NT2/D1 (cell line): ENCODE data around the gene NPAT.

Source experiments
- YY1 ChIP-seq: IDR thresholded peaks from 2 replicates; pipeline ENCODE4 v1.6.1; 2011; ENCODE audit not compliant: insufficient read length, insufficient read depth
- ZNF274 ChIP-seq: IDR thresholded peaks from 2 replicates; pipeline ENCODE4 v1.6.1; 2011; ENCODE audit warnings: mild to moderate bottlenecking, low read depth, low read length

- TF ChIP-seq YY1 = no peak
- no peak for TF ChIP-seq ZNF274
These were observed 75.3 kb downstream of the NPAT start for GRCh38 chr11:108147150-108147549.
